GM12892 (cell line): Measurements from ENCODE around the gene NFASC.

Experiments used
- POLR2A ChIP-seq: IDR thresholded peaks from 2 replicates; pipeline ENCODE4 v1.6.1; 2011; ENCODE audit warnings: low read depth, low read length, control low read depth
- POLR2AphosphoS5 ChIP-seq: IDR thresholded peaks from 2 replicates; pipeline ENCODE4 v1.6.1; 2011; ENCODE audit warnings: low read depth, low read length, control low read depth

GRCh38 chr1:204927673-204928641 is 57.3 kb downstream of the NFASC start:
- TF ChIP-seq POLR2AphosphoS5 (no peak), POLR2A (no peak)
